Fibroblast of mammary gland (primary cell): ENCODE measurements around the gene TNK1.

ENCODE experiments used
- DNase-seq: peaks from one replicate; pipeline ENCODE4 v3.0.0-alpha.2; 2010; ENCODE audit warnings: low read depth
- H3K4me3 ChIP-seq: 2 replicates; pipeline ENCODE4 v1.5.1; 2011; ENCODE audit warnings: low read depth, mild to moderate bottlenecking, low read length, moderate library complexity; ENCODE audit not compliant: control insufficient read depth
- TF ChIP-seq, protein P1 (sequence below): conservative IDR thresholded peaks from 2 replicates; pipeline ENCODE4 v1.5.1; 2011; ENCODE audit warnings: low read depth, low read length, inconsistent platforms; ENCODE audit not compliant: control insufficient read depth, insufficient read depth

The TNK1 gene

DNA sequence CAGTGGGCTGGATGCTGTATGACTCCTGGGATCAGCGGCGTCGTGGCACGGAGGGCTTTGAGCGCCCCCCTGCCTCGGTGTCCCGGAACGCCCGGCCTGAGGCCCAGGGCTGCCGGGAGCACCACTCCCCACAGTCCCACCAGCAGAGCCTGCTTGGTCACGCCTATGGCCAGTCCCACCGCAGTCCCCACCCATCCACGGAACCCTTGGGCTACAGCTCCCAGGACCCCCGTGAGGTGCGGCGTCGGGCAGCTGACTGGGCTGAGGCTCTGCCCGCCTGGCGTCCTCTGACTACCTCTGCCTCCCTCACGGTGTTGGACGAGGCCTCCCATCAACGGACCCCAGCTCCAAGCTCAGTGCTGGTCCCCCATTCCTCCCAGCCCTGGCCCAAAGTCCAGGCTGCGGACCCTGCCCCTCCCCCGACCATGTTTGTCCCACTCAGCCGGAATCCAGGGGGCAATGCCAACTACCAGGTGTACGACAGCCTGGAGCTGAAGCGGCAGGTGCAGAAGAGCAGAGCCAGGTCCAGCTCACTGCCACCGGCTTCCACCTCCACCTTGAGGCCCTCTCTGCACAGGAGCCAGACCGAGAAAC lies 46.1 kb downstream of the TNK1 start:
- TF ChIP-seq, protein P1, sequence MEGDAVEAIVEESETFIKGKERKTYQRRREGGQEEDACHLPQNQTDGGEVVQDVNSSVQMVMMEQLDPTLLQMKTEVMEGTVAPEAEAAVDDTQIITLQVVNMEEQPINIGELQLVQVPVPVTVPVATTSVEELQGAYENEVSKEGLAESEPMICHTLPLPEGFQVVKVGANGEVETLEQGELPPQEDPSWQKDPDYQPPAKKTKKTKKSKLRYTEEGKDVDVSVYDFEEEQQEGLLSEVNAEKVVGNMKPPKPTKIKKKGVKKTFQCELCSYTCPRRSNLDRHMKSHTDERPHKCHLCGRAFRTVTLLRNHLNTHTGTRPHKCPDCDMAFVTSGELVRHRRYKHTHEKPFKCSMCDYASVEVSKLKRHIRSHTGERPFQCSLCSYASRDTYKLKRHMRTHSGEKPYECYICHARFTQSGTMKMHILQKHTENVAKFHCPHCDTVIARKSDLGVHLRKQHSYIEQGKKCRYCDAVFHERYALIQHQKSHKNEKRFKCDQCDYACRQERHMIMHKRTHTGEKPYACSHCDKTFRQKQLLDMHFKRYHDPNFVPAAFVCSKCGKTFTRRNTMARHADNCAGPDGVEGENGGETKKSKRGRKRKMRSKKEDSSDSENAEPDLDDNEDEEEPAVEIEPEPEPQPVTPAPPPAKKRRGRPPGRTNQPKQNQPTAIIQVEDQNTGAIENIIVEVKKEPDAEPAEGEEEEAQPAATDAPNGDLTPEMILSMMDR, result no peak
- no peak overlapping the region for H3K4me3 ChIP-seq
- no peak for DNase-seq

DNA sequence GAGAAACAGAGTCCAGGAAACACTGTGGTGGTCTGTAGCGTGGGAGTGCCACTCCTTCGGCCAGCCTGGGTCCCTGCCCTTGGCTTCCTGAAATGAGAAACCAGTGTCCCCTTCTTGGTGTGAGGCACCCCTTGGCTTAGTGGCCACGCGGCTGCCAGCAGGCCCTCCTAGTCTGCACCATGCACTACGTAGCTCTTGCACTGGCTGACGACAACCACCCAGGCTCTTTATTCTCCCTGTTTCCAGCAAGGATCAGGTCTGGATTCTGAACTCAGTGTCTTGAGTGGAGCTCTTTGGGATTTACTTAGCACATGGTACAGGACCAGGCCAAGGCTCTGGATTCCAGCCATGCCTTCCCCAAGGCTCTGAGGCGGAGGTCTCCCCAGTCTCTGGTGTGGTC lies 46.7 kb downstream of the TNK1 start:
- TF ChIP-seq, protein P1, result no peak
- no peak overlapping the region for H3K4me3 ChIP-seq
- no peak for DNase-seq

DNA sequence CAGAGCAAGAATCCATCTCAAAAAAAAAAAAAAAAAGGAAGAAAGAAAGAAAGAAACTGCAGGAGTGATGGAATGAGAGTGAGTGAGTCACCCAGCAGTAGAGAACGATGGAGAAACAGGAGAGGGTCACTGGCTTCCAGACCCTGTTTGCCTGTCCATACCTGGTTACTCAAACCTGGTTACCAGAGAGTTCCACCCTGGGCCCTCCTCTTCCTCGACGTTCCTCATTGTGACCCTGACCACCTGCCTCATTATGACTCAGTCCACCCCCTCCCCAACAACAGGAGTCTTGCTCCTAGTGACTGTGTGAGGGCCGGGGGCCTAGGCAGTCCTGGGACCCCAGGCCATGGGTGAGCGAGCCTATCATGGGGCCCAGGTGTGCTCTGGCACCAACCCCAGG lies 47.7 kb downstream of the TNK1 start, which contains the start of gene SPEM3:
SPEM3 (plus strand) TSS at position 301 of the 400 bp plus-strand sequence; CDS start at position 347, 46 bp downstream.
- DNase-seq, result no peak
- TF ChIP-seq, protein P1, result no peak
- H3K4me3 ChIP-seq, result no peak within 1 kb of the TSS

DNA sequence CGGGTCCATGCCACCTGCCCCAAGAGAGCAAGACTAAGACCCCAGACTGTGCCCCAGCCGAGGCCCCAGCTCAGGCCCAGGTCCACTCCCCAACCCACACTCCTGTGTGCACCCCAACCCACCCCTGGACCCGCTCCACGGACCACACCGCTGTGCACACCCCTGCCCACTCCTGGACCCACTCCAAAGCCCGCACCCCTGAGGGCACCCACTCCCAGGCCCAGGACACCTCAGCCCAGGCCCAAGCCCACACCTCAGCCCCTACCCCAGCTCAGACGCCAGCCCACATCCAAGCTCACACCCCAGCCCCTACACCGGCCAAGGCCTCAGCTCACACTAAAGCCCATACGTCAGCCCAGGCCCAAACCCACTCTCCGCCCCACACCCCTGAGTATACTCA lies 48.8 kb downstream of the TNK1 start:
- DNase-seq, result no peak
- TF ChIP-seq, protein P1, result no peak
- H3K4me3 ChIP-seq, result no peak overlapping the region

DNA sequence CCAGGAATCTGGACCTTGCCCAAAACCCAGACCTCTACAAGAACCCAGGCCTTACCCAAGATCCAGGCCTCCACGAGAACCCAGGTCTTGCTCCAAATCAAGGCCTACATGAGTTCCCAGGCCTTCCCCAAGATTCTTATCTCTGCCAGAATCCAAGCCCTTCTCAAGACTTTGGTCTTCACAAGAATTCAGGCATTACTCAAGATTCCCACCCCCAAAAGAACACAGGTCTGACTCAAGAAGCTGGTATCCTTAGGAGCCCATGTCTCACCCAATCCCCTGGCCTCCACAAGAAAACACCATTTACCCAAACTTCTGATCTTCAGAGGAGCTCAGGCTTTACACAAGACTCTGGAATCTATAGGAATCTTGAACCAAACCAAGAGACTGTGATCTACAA lies 50.3 kb downstream of the TNK1 start:
- TF ChIP-seq, protein P1, result no peak
- H3K4me3 ChIP-seq, result no peak overlapping the region
- no peak for DNase-seq

DNA sequence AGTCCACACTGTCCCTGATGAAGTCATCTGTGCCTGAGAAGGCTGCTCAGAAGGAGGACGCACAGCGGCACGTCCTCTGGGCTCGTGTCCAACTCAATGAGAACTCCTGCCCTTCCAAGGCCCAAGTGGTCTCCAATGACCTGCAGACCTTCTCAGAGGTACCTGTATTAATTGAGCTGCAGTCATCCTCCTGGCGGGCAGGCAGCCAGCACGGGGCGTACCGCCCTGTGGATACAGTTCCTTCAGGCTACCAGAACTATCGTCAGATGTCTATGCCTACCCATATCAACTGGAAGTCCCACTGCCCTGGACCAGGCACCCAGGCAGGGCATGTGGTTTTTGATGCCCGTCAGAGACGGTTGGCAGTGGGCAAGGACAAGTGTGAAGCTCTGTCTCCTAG lies 51.4 kb downstream of the TNK1 start:
- no peak for DNase-seq
- TF ChIP-seq, protein P1, result no peak
- no peak overlapping the region for H3K4me3 ChIP-seq
